Stimulated activated CD4-positive, alpha-beta T cell treated with anti-CD3 and anti-CD28 coated beads, TNF-alpha, amount 100 ng/mL, for 24 hours (primary cell): ENCODE measurements around the gene PAM16.

ENCODE experiments used
- DNase-seq, 3 experiments: peaks; one replicate each; pipeline ENCODE4 v3.0.0-alpha.2; 2020; ENCODE audit warnings: low read depth in 3 of 3

The PAM16 gene

GRCh38 chr16:4371357-4372000, 20.4 kb upstream of the PAM16 start, which contains the start of gene VASN:
VASN (plus strand) TSS chr16:4371848; CDS start chr16:4380878, 9,030 bp downstream.
- DNase-seq, result peak; percentile 37 to 62 (median 62)

GRCh38 chr16:4370570-4371356, 19.6 kb upstream of the PAM16 start:
- no peak for DNase-seq

GRCh38 chr16:4370151-4370550, 19.0 kb upstream of the PAM16 start:
- DNase-seq, result no peak

GRCh38 chr16:4369007-4369733, 18.0 kb upstream of the PAM16 start:
- no peak for DNase-seq

- no peak for DNase-seq
These were observed 16.3 kb upstream of the PAM16 start for GRCh38 chr16:4367393-4367856.

- no peak for DNase-seq
These were observed 14.9 kb upstream of the PAM16 start for GRCh38 chr16:4366016-4366415.

- no peak for DNase-seq
These were observed 14.5 kb upstream of the PAM16 start for GRCh38 chr16:4365615-4366014.

GRCh38 chr16:4365014-4365406, 13.9 kb upstream of the PAM16 start:
- no peak for DNase-seq

- DNase-seq, result no peak
These were observed 13.3 kb upstream of the PAM16 start for GRCh38 chr16:4364196-4365013.

GRCh38 chr16:4362476-4363135, 11.5 kb upstream of the PAM16 start:
- no peak for DNase-seq

- DNase-seq, result no peak
These were observed 10.8 kb upstream of the PAM16 start for GRCh38 chr16:4361944-4362311.

GRCh38 chr16:4361033-4361943, 10.2 kb upstream of the PAM16 start:
- no peak for DNase-seq

GRCh38 chr16:4360538-4361021, 9.5 kb upstream of the PAM16 start:
- no peak for DNase-seq

- no peak for DNase-seq
These were observed 8.8 kb upstream of the PAM16 start for GRCh38 chr16:4359914-4360313.

GRCh38 chr16:4358831-4359561, 7.9 kb upstream of the PAM16 start:
- DNase-seq, result peak; percentile 42 to 63 (median 49)

GRCh38 chr16:4358236-4358635, 7.1 kb upstream of the PAM16 start:
- no peak for DNase-seq

GRCh38 chr16:4356820-4357219, 5.7 kb upstream of the PAM16 start:
- no peak for DNase-seq

- no peak for DNase-seq
These were observed 3.6 kb upstream of the PAM16 start for GRCh38 chr16:4354512-4355409.
